A549 treated with CORT108297 at 1 μM for 4 hours (cell line): ENCODE data around the gene CASTOR2. TPM values are rescaled to one million over a fixed set of nuclear protein-coding genes. Genes with fewer than 3 reads are reported as not detected.

ENCODE experiments used
- total RNA-seq: library from RNA; stranded (reverse); fragments of 200-300 nt; extraction: Qiagen RNA extraction; gene quantifications from 5 replicates; pipeline ENCODE4 v1.2.3, GENCODE V29; 2022

Gene CASTOR2
- 2.4 to 3.7 TPM (median 3.2 TPM) in 5 replicates for total RNA-seq

DNA sequence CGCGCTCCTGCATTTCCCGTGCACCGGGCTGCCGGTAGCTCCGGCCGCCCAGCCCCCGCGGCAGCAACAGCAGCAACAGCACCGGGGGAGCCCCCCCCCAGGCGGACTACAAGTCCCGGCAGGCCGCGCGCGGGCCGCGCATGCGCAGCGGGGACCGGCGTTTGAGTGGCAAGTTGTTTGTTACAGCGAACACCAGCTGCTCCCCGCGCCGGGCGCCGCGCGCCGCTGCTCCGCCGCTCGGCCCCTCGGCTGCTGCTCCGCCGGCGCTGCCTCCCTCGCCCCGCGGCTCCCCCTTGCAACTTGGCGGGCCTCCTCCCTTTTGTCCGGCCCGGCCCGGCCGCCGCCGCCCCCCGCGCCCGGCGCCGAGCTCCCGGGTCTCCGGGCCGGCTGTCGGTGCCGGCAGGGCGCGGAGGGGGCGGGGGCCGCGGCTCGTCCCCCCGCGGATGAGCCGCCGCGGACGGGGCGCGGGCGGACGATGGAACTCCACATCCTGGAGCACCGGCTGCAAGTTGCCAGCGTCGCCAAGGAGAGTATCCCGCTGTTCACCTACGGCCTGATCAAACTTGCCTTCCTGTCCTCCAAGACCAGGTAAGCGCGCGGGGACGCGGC lies at the start of gene CASTOR2:
Gene CASTOR2 (plus strand): TSS at position 195 of the 609 bp plus-strand sequence. CDS start 281 bp downstream, at position 476.

Other genes with a start within 250 kb of the CASTOR2 start
- 0.09 to 0.13 TPM (median 0.11 TPM) in 4 of 5 replicates, not detected in the other for gene NCF1, start 190.7 kb upstream of the CASTOR2 start, total RNA-seq
- gene GTF2IRD2, start 113.1 kb upstream of the CASTOR2 start, total RNA-seq, result 4.1 to 7.1 TPM (median 6.2 TPM) in 5 replicates
- gene RCC1L, start 109.1 kb downstream of the CASTOR2 start, total RNA-seq, result 65.0 to 68.3 TPM (median 66.7 TPM) in 5 replicates
- gene GTF2IRD2B, start 127.9 kb downstream of the CASTOR2 start, total RNA-seq, result 5.9 to 13.7 TPM (median 10.4 TPM) in 5 replicates